Tibial nerve (tissue), 4 donors: Measurements from ENCODE around the gene MXRA8. TPM values are rescaled to one million over a fixed set of nuclear protein-coding genes. Genes with fewer than 3 reads are reported as not detected.

Experiments used
- DNase-seq, 2 donors: peaks; one replicate each; pipeline ENCODE4 v3.0.0-alpha.2; 2019; ENCODE audit warnings: low spot score in 2 of 2
- H3K27ac ChIP-seq, 4 donors: fragments of 200-600 bp; sonication (generic) in 3 of 4; one replicate each; pipeline ENCODE4 v1.5.1; 2017 to 2019; ENCODE audit warnings: mild to moderate bottlenecking in 1 of 4
- H3K27me3 ChIP-seq, 2 donors: fragments of 200-600 bp; sonication (generic) in 1 of 2; one replicate each; pipeline versions ENCODE4 v1.5.1 to v1.6.0; 2017 to 2019
- H3K36me3 ChIP-seq, 3 donors: fragments of 200-600 bp; sonication (generic); one replicate each; pipeline ENCODE4 v1.5.1; 2018 to 2019
- H3K4me1 ChIP-seq, 4 donors: fragments of 200-600 bp; sonication (generic) in 3 of 4; one replicate each; pipeline ENCODE4 v1.5.1; 2017 to 2019
- H3K4me3 ChIP-seq, 4 donors: fragments of 200-600 bp; sonication (generic) in 3 of 4; one replicate each; pipeline ENCODE4 v1.5.1; 2017 to 2019; ENCODE audit warnings: mild to moderate bottlenecking in 1 of 4, moderate library complexity in 1 of 4
- H3K9me3 ChIP-seq, 4 donors: fragments of 200-600 bp; sonication (generic) in 3 of 4; one replicate each; pipeline ENCODE4 v1.5.1; 2017 to 2019
- CTCF ChIP-seq, 5 experiments: fragments of 200-600 bp in 3 of 5; fragments of 450-650 bp in 2 of 5; sonication (generic) in 3 of 5; IDR thresholded peaks; one replicate each; pipeline ENCODE4 v1.5.1; 2016 to 2019; ENCODE audit warnings: antibody characterized with exemption in 5 of 5, mild to moderate bottlenecking in 3 of 5, moderate library complexity in 2 of 5
- EP300 ChIP-seq, 2 donors: sonication (generic); formaldehyde crosslinking; IDR thresholded peaks; one replicate each; pipeline ENCODE4 v1.6.1; 2017; ENCODE audit warnings: antibody characterized with exemption in 2 of 2, mild to moderate bottlenecking in 1 of 2
- POLR2A ChIP-seq, 2 donors: fragments of 450-650 bp; IDR thresholded peaks; one replicate each; pipeline ENCODE4 v1.6.1; 2017; ENCODE audit warnings: antibody characterized with exemption in 2 of 2, mild to moderate bottlenecking in 2 of 2, moderate library complexity in 2 of 2
- WGBS, 2 donors: methylation state at CpG; one replicate each; pipeline ENCODE4 v1.1.5; 2018; 5-methylcytosine and 5-hydroxymethylcytosine counted together
- total RNA-seq, 4 donors: library from RNA; depleted of rRNA; stranded (reverse); fragments of >200 nt; gene quantifications; one replicate each; pipeline ENCODE4 v1.1.0, GENCODE V29; 2016

Gene MXRA8
- total RNA-seq, 4 donors from 2014 or later: 351 to 659 (median 448) TPM

GRCh38 chr1:1305300-1306069, 52.9 kb downstream of the MXRA8 start:
- TF ChIP-seq CTCF (IDR thresholded peaks at IDR 0.05) (no peak), POLR2A (IDR thresholded peaks at IDR 0.05) (no peak), EP300 (IDR thresholded peaks at IDR 0.05) (no peak)
- Histone ChIP-seq H3K4me3 (peak overlapping the region; percentile 20 to 94 (median 56)), H3K9me3 (no peaks in the 10 kb centered on the region), H3K27me3 (no peaks in the 10 kb centered on the region), H3K27ac (peak overlapping the region; percentile 64 to 84 (median 78)), H3K4me1 (peaks cover 8 to 60% (median 47%) of the 10 kb centered on the region in 4 donors), H3K36me3 (peaks cover 0 to 10% (median 0%) of the 10 kb centered on the region in 3 donors)
- peak; percentile 57 to 64 for DNase-seq
- WGBS, 2 donors: 10 to 15% methylated on average over 10 to 19 of the region's 25 CpGs

GRCh38 chr1:1304331-1305299, 53.7 kb downstream of the MXRA8 start:
- DNase-seq: peak; percentile 62 to 68
- peak overlapping the region; percentile 20 to 94 (median 56) for H3K4me3 ChIP-seq

GRCh38 chr1:1303736-1304135, 54.6 kb downstream of the MXRA8 start:
- TF ChIP-seq CTCF (IDR thresholded peaks at IDR 0.05): no peak
- TF ChIP-seq EP300 (IDR thresholded peaks at IDR 0.05): no peak
- TF ChIP-seq POLR2A (IDR thresholded peaks at IDR 0.05): no peak
- H3K36me3 ChIP-seq: peaks cover 0 to 16% (median 0%) of the 10 kb centered on the region in 3 donors
- H3K27ac ChIP-seq: peak overlapping the region in 3 of 4 donors; percentile 75 to 84 (median 81)
- H3K27me3 ChIP-seq: no peaks in the 10 kb centered on the region
- no peak overlapping the region for H3K4me3 ChIP-seq
- 64% methylated on average over 13 of the region's 13 CpGs; no CpG with 5 or more reads in 1 of the 2 donors for WGBS, 2 donors
- H3K4me1 ChIP-seq: peaks cover 8 to 48% (median 35%) of the 10 kb centered on the region in 4 donors
- no peaks in the 10 kb centered on the region for H3K9me3 ChIP-seq
- DNase-seq: no peak

More at GRCh38 chr1:1304331-1305299, 53.7 kb downstream of the MXRA8 start:
- peak in 1 of 2 donors; percentile 48 for TF ChIP-seq EP300 (IDR thresholded peaks at IDR 0.05)
- TF ChIP-seq CTCF (IDR thresholded peaks at IDR 0.05): no peak
- no peaks in the 10 kb centered on the region for H3K27me3 ChIP-seq
- WGBS, 2 donors: 16 to 20% methylated on average over 15 to 27 of the region's 29 CpGs
- H3K9me3 ChIP-seq: no peaks in the 10 kb centered on the region
- H3K36me3 ChIP-seq: peaks cover 0 to 9% (median 0%) of the 10 kb centered on the region in 3 donors
- peaks cover 8 to 54% (median 43%) of the 10 kb centered on the region in 4 donors for H3K4me1 ChIP-seq
- H3K27ac ChIP-seq: peak overlapping the region; percentile 64 to 84 (median 78)

- Histone ChIP-seq H3K36me3 (peaks cover 0 to 22% (median 0%) of the 10 kb centered on the region in 3 donors), H3K27ac (no peak overlapping the region), H3K4me3 (no peak overlapping the region), H3K9me3 (no peaks in the 10 kb centered on the region), H3K27me3 (no peaks in the 10 kb centered on the region), H3K4me1 (peaks cover 8 to 49% (median 34%) of the 10 kb centered on the region in 4 donors)
- WGBS, 2 donors: 61 to 82% methylated on average over 9 to 22 of the region's 31 CpGs
- no peak for TF ChIP-seq EP300 (IDR thresholded peaks at IDR 0.05)
- no peak for TF ChIP-seq POLR2A (IDR thresholded peaks at IDR 0.05)
- TF ChIP-seq CTCF (IDR thresholded peaks at IDR 0.05): no peak
- no peak for DNase-seq
Measured at GRCh38 chr1:1302951-1303509, 55.3 kb downstream of the MXRA8 start.

Other genes with a start within 250 kb of the MXRA8 start
- 10 to 100 TPM; 18.4 to 29.4 (median 23.1) TPM for gene C1orf159, start 242.5 kb downstream of the MXRA8 start, total RNA-seq
- gene TTLL10, start 184.7 kb downstream of the MXRA8 start, total RNA-seq: not detected
- gene TNFRSF18, start 152.0 kb downstream of the MXRA8 start, total RNA-seq: under 1 TPM in 1 of 4 donors, not detected in 3; 0.44 TPM
- gene TNFRSF4, start 144.4 kb downstream of the MXRA8 start, total RNA-seq: 1 to 10 TPM in 2 of 4 donors, under 1 TPM in 2; 0.39 to 3.7 (median 0.97) TPM
- 100 to 1,000 TPM in 3 of 4 donors, 10 to 100 TPM in 1; 93.3 to 170 (median 110) TPM for gene SDF4, start 126.6 kb downstream of the MXRA8 start, total RNA-seq
- gene B3GALT6, start 126.3 kb downstream of the MXRA8 start, total RNA-seq: 10 to 100 TPM; 13.3 to 24.0 (median 21.4) TPM
- 1 to 10 TPM in 3 of 4 donors, under 1 TPM in 1; 0.84 to 3.0 (median 1.8) TPM for gene C1QTNF12, start 111.8 kb downstream of the MXRA8 start, total RNA-seq
- 10 to 100 TPM; 42.2 to 61.0 (median 53.5) TPM for gene UBE2J2, start 84.7 kb downstream of the MXRA8 start, total RNA-seq
- 10 to 100 TPM in 2 of 4 donors, 1 to 10 TPM in 2; 5.4 to 14.9 (median 9.8) TPM for gene SCNN1D, start 78.1 kb downstream of the MXRA8 start, total RNA-seq
- gene ACAP3, start 50.6 kb downstream of the MXRA8 start, total RNA-seq: 100 to 1,000 TPM in 1 of 4 donors, 10 to 100 TPM in 3; 34.3 to 125 (median 69.6) TPM
- 10 to 100 TPM; 17.5 to 22.2 (median 19.7) TPM for gene PUSL1, start 50.0 kb downstream of the MXRA8 start, total RNA-seq
- 100 to 1,000 TPM; 118 to 241 (median 157) TPM for gene INTS11, start 33.9 kb downstream of the MXRA8 start, total RNA-seq
- 10 to 100 TPM; 12.0 to 24.9 (median 18.8) TPM for gene CPTP, start 33.8 kb downstream of the MXRA8 start, total RNA-seq
- 1 to 10 TPM in 1 of 4 donors, under 1 TPM in 3; 0.21 to 1.2 (median 0.63) TPM for gene TAS1R3, start 27.3 kb downstream of the MXRA8 start, total RNA-seq
- gene DVL1, start 9.1 kb downstream of the MXRA8 start, total RNA-seq: 100 to 1,000 TPM; 130 to 191 (median 144) TPM
- 100 to 1,000 TPM in 3 of 4 donors, 10 to 100 TPM in 1; 63.9 to 128 (median 105) TPM for gene AURKAIP1, start 16.7 kb upstream of the MXRA8 start, total RNA-seq
- gene CCNL2, start 40.8 kb upstream of the MXRA8 start, total RNA-seq: 100 to 1,000 TPM; 311 to 362 (median 339) TPM
- gene MRPL20, start 48.7 kb upstream of the MXRA8 start, total RNA-seq: 100 to 1,000 TPM in 3 of 4 donors, 10 to 100 TPM in 1; 84.9 to 165 (median 139) TPM
- gene ANKRD65, start 62.7 kb upstream of the MXRA8 start, total RNA-seq: 10 to 100 TPM; 13.8 to 32.6 (median 19.4) TPM
- 100 to 1,000 TPM; 142 to 261 (median 161) TPM for gene VWA1, start 77.1 kb upstream of the MXRA8 start, total RNA-seq
- 1 to 10 TPM in 3 of 4 donors, under 1 TPM in 1; 0.42 to 9.9 (median 3.2) TPM for gene ATAD3C, start 91.1 kb upstream of the MXRA8 start, total RNA-seq
- 10 to 100 TPM; 18.4 to 48.9 (median 22.5) TPM for gene ATAD3B, start 113.2 kb upstream of the MXRA8 start, total RNA-seq
- 10 to 100 TPM; 19.6 to 47.4 (median 27.0) TPM for gene ATAD3A, start 153.6 kb upstream of the MXRA8 start, total RNA-seq
- gene TMEM240, start 182.1 kb upstream of the MXRA8 start, total RNA-seq: 10 to 100 TPM in 1 of 4 donors, 1 to 10 TPM in 2, not detected in 1; 4.0 to 27.3 (median 5.1) TPM
- gene SSU72, start 216.3 kb upstream of the MXRA8 start, total RNA-seq: 100 to 1,000 TPM; 129 to 161 (median 146) TPM
- 1 to 10 TPM; 1.4 to 3.0 (median 2.0) TPM for gene FNDC10, start 241.6 kb upstream of the MXRA8 start, total RNA-seq